Kidney (tissue), 14 donors: Measurements from ENCODE around the gene UTP25. TPM values are rescaled to one million over a fixed set of nuclear protein-coding genes. Genes with fewer than 3 reads are reported as not detected.
A peak's percentile ranks its signal among the peaks of the same experiment; 100 is the strongest.

ENCODE experiments used
- DNase-seq, 5 donors: peaks; one replicate each; pipeline ENCODE4 v3.0.0-alpha.2; 2013 to 2020
- FAIRE-seq: peaks from 2 replicates; lab custom pipeline; 2012; peaks lifted over from hg19 to GRCh38; lab: Jason Lieb, UNC
- H3K27ac ChIP-seq, 2 donors: one replicate each; pipeline ENCODE4 v1.7.0; 2013; ENCODE audit warnings: low read depth in 2 of 2, low read length in 2 of 2, inconsistent platforms in 1 of 2
- H3K27me3 ChIP-seq: one replicate; pipeline ENCODE4 v1.7.1; 2013; ENCODE audit warnings: low read length, inconsistent platforms; ENCODE audit not compliant: control insufficient read depth, insufficient read depth
- H3K36me3 ChIP-seq, 3 donors: one replicate each; pipeline versions ENCODE4 v1.7.0 to v1.7.1; 2013; ENCODE audit warnings: low read length in 3 of 3, control low read depth in 1 of 3, inconsistent platforms in 1 of 3; ENCODE audit not compliant: insufficient read depth in 3 of 3, control insufficient read depth in 2 of 3
- H3K4me1 ChIP-seq, 3 donors: one replicate each; pipeline versions ENCODE4 v1.7.0 to v1.7.1; 2013; ENCODE audit warnings: low read length in 3 of 3, inconsistent platforms in 1 of 3, low read depth in 1 of 3; ENCODE audit not compliant: control insufficient read depth in 2 of 3, insufficient read depth in 2 of 3
- H3K4me3 ChIP-seq, 3 donors: one replicate each; pipeline versions ENCODE4 v1.7.0 to v1.8.1; 2013; ENCODE audit warnings: low read length in 3 of 3, control low read depth in 1 of 3, inconsistent platforms in 1 of 3
- H3K9ac ChIP-seq, 3 donors: one replicate each; pipeline versions ENCODE4 v1.7.0 to v1.7.1; 2013; ENCODE audit warnings: low read length in 3 of 3, control low read depth in 1 of 3, inconsistent platforms in 1 of 3
- H3K9me3 ChIP-seq, 3 donors: one replicate each; pipeline versions ENCODE4 v1.7.0 to v1.7.1; 2013; ENCODE audit warnings: low read length in 3 of 3, control low read depth in 1 of 3, inconsistent platforms in 1 of 3; ENCODE audit not compliant: control insufficient read depth in 2 of 3, insufficient read depth in 1 of 3
- CTCF ChIP-seq: IDR thresholded peaks from 3 replicates; pipeline ENCODE4 v1.5.1; 2012; ENCODE audit warnings: mild to moderate bottlenecking, moderate library complexity, borderline replicate concordance; ENCODE audit not compliant: insufficient read depth; ENCODE audit errors: extremely low read depth
- intact Hi-C: fragments of 100-400 bp; cut with DNase I; formaldehyde crosslinking; loops from one replicate; pipeline ENCODE4 v1.11.1; 2022
- polyA plus RNA-seq: library from polyadenylated mRNA; stranded (reverse); fragments of 350-450 nt; fragmentation: Illumina TruSeq; extraction: RNeasy Lipid Tissue Mini Kit (QIAGEN cat#74804); gene quantifications from one replicate; pipeline ENCODE4 v1.2.3, GENCODE V29; 2014; ENCODE audit warnings: low read depth, low replicate concordance; ENCODE audit not compliant: insufficient read depth
- total RNA-seq: library from RNA; stranded (reverse); fragmentation: NEBNext Ultra II Directional; extraction: Animal tissue kit (Norgen Biotek cat#: 25700); gene quantifications from one replicate; pipeline ENCODE4 v1.2.1, GENCODE V29; 2021
- donor health status: control.
- donor health status: control.
- donor health status: control.
- donor health status: control.
- donor health status: control.
- donor health status: DM: yes; HTN: yes; CAD: no.
- donor health status: Normal renal cell carcinoma (clear cell type).

The UTP25 gene
- total and polyA plus RNA-seq, 2 donors from 2014 or later, result 2.0 to 8.9 TPM

- Histone ChIP-seq H3K9ac (no peak overlapping the region), H3K27me3 (no peaks in the 10 kb centered on the region), H3K27ac (no peak overlapping the region), H3K4me3 (no peak overlapping the region), H3K4me1 (no peaks in the 10 kb centered on the region), H3K36me3 (peaks cover 3 to 25% (median 14%) of the 10 kb centered on the region in 3 donors), H3K9me3 (no peaks in the 10 kb centered on the region)
- FAIRE-seq (no peak), DNase-seq (no peak)
- no peak for TF ChIP-seq CTCF
- intact Hi-C loops, result no loop called here
Measured at GRCh38 chr1:209855623-209856022, 27.9 kb downstream of the UTP25 start.

GRCh38 chr1:209858561-209859103 is 30.9 kb downstream of the UTP25 start:
- H3K36me3 ChIP-seq, result peaks cover 0 to 9% (median 4%) of the 10 kb centered on the region in 3 donors
- no peaks in the 10 kb centered on the region for H3K9me3 ChIP-seq
- no peaks in the 10 kb centered on the region for H3K4me1 ChIP-seq
- H3K4me3 ChIP-seq, result no peak overlapping the region
- H3K9ac ChIP-seq, result no peak overlapping the region
- intact Hi-C loops, result no loop called here
- FAIRE-seq (no peak), DNase-seq (peak in 1 of 5 donors; percentile 71)
- H3K27me3 ChIP-seq, result no peaks in the 10 kb centered on the region
- no peak overlapping the region for H3K27ac ChIP-seq
- TF ChIP-seq CTCF, result no peak

- peak; percentile 80 for TF ChIP-seq CTCF
- Histone ChIP-seq H3K27me3 (no peaks in the 10 kb centered on the region), H3K4me1 (no peaks in the 10 kb centered on the region), H3K36me3 (no peaks in the 10 kb centered on the region), H3K4me3 (no peak overlapping the region), H3K9me3 (no peaks in the 10 kb centered on the region), H3K9ac (no peak overlapping the region), H3K27ac (no peak overlapping the region)
- FAIRE-seq (peak; percentile 74), DNase-seq (peak; percentile 74 to 90 (median 79))
- intact Hi-C loops, result no loop called here
Measured at GRCh38 chr1:209860293-209860881, 32.6 kb downstream of the UTP25 start.

- intact Hi-C loops, result no loop called here
- no peaks in the 10 kb centered on the region for H3K4me1 ChIP-seq
- no peak for DNase-seq
- no peaks in the 10 kb centered on the region for H3K36me3 ChIP-seq
- no peak for FAIRE-seq
- no peak overlapping the region for H3K4me3 ChIP-seq
- TF ChIP-seq CTCF, result no peak
- no peaks in the 10 kb centered on the region for H3K9me3 ChIP-seq
- no peak overlapping the region for H3K27ac ChIP-seq
- H3K27me3 ChIP-seq, result no peaks in the 10 kb centered on the region
- H3K9ac ChIP-seq, result no peak overlapping the region
Measured at GRCh38 chr1:209861242-209861641, 33.5 kb downstream of the UTP25 start.
